HepG2 (cell line): ENCODE measurements around the gene CXorf65. TPM values are rescaled to one million over a fixed set of nuclear protein-coding genes. Genes with fewer than 3 reads are reported as not detected.

Experiments
- ATAC-seq: fragments of 200-7000 bp; cut with Tn5 transposase; 3 replicates; pipeline ENCODE4 v1.9.1; 2020; ENCODE audit warnings: mild to moderate bottlenecking, moderate library complexity
- BruUV-seq: library from RNA; stranded (reverse); fragments of 400-500 nt; replicated peaks from 2 replicates; lab custom pipeline; 2021; lab: Mats Ljungman, UMichigan
- CTCF ChIA-PET: fragments of 300-600 bp; formaldehyde crosslinking; extraction: SDS; loops from one replicate; lab custom pipeline; 2021; ENCODE audit warnings: low total read pairs, inconsistent platforms, low intra/inter-chr PET ratio; lab: Yijun Ruan, JAX
- POLR2A ChIA-PET: fragments of 350-600 bp; sonication (Branson Sonifier 250); formaldehyde crosslinking; loops from one replicate; lab custom pipeline; 2020; ENCODE audit warnings: antibody characterized with exemption, inconsistent platforms; lab: Yijun Ruan, JAX
- DNase-seq: peaks from one replicate; pipeline ENCODE4 v3.0.0-alpha.2; 2015; ENCODE audit warnings: low spot score
- FAIRE-seq: peaks from 3 replicates; lab custom pipeline; 2011; peaks lifted over from hg19 to GRCh38; lab: Jason Lieb, UNC
- H2AFZ ChIP-seq: one replicate; pipeline ENCODE4 v1.6.1; 2011; ENCODE audit warnings: low read length, inconsistent platforms
- H3K27ac ChIP-seq: fragments of 300-600 bp; 3 replicates; pipeline ENCODE4 v1.8.0; 2011; ENCODE audit warnings: mixed run types, mild to moderate bottlenecking, mixed read lengths, low read length, inconsistent platforms; ENCODE audit not compliant: insufficient read depth; ENCODE audit errors: extremely low read length
- H3K27me3 ChIP-seq, 2 experiments: fragments of 200-600 bp in 1 of 2; 2 replicates in 1 of 2; 3 replicates in 1 of 2; pipeline versions ENCODE4 v1.6.0 to v1.8.0; 2011; ENCODE audit warnings: low read length in 2 of 2, mild to moderate bottlenecking in 2 of 2, moderate library complexity in 2 of 2, inconsistent platforms in 1 of 2; ENCODE audit not compliant: insufficient read depth in 2 of 2, control insufficient read depth in 1 of 2
- H3K36me3 ChIP-seq, 2 experiments: fragments of 200-600 bp in 1 of 2; replicated peaks in 1 of 2; 2 replicates in 1 of 2; 3 replicates in 1 of 2; pipeline versions ENCODE4 v1.5.1 to v1.8.0; 2011; ENCODE audit warnings: low read length in 2 of 2, inconsistent platforms in 1 of 2; ENCODE audit not compliant: insufficient read depth in 2 of 2, control insufficient read depth in 1 of 2
- H3K4me1 ChIP-seq: 2 replicates; pipeline ENCODE4 v1.5.1; 2012; ENCODE audit warnings: low read length, inconsistent platforms; ENCODE audit not compliant: insufficient read depth
- H3K4me2 ChIP-seq: 2 replicates; pipeline ENCODE4 v1.6.0; 2011; ENCODE audit warnings: low read depth, low read length, inconsistent platforms
- H3K4me3 ChIP-seq, 3 experiments: fragments of 200-600 bp in 1 of 3; sonication (generic), shearing (Covaris generic) in 1 of 3; replicated peaks in 1 of 3; 2 replicates each; pipeline ENCODE4 v1.5.1; 2011 to 2016; ENCODE audit warnings: low read length in 3 of 3, inconsistent platforms in 2 of 3, low read depth in 2 of 3, mild to moderate bottlenecking in 2 of 3, control low read depth in 1 of 3, mixed read lengths in 1 of 3; ENCODE audit not compliant: insufficient read depth in 1 of 3
- H3K79me2 ChIP-seq: one replicate; pipeline ENCODE4 v1.6.1; 2011; ENCODE audit warnings: low read length, inconsistent platforms; ENCODE audit not compliant: insufficient read depth
- H3K9ac ChIP-seq: 2 replicates; pipeline ENCODE4 v1.6.0; 2011; ENCODE audit warnings: mild to moderate bottlenecking, low read depth, low read length, inconsistent platforms; ENCODE audit not compliant: insufficient read depth
- H3K9me3 ChIP-seq: 2 replicates; pipeline ENCODE4 v1.5.1; 2012; ENCODE audit warnings: mild to moderate bottlenecking, low read length
- H4K20me1 ChIP-seq: 2 replicates; pipeline ENCODE4 v1.6.0; 2011; ENCODE audit warnings: inconsistent platforms, mild to moderate bottlenecking, low read length, moderate library complexity; ENCODE audit not compliant: insufficient read depth
- ATF4 ChIP-seq, 2 experiments: fragments of 450-650 bp in 1 of 2; sonication (generic) in 1 of 2; formaldehyde crosslinking; IDR thresholded peaks; 2 replicates each; pipeline versions ENCODE4 v1.5.0 to v1.8.0; 2020 to 2022; ENCODE audit warnings: mild to moderate bottlenecking in 1 of 2, missing genetic modification reagents in 1 of 2
- ATF7 ChIP-seq, 2 experiments: fragments of 450-650 bp in 1 of 2; sonication (generic) in 1 of 2; formaldehyde crosslinking in 1 of 2; IDR thresholded peaks; 2 replicates each; pipeline versions ENCODE4 v1.4.0 to v1.6.1; 2016 to 2020; ENCODE audit warnings: antibody characterized with exemption in 1 of 2, mild to moderate bottlenecking in 1 of 2, missing genetic modification reagents in 1 of 2
- CEBPB ChIP-seq: IDR thresholded peaks from 2 replicates; pipeline ENCODE4 v1.6.1; 2011; ENCODE audit warnings: low read depth, low read length, improper control_type of control experiment, borderline replicate concordance
- E2F1 ChIP-seq: sonication (generic); formaldehyde crosslinking; IDR thresholded peaks from 2 replicates; pipeline ENCODE4 v1.5.0; 2020; ENCODE audit warnings: missing genetic modification reagents
- MAFG ChIP-seq: sonication (generic); formaldehyde crosslinking; IDR thresholded peaks from 2 replicates; pipeline ENCODE4 v1.5.1; 2020; ENCODE audit warnings: mild to moderate bottlenecking, missing genetic modification reagents
- MIER2 ChIP-seq: IDR thresholded peaks from 2 replicates; pipeline ENCODE4 v1.6.1; 2016; ENCODE audit warnings: missing biosample characterization, missing genetic modification reagents
- MXI1 ChIP-seq: IDR thresholded peaks from 3 replicates; pipeline ENCODE4 v1.6.1; 2012; ENCODE audit warnings: low read depth, low read length, inconsistent platforms, borderline replicate concordance
- NR2C2 ChIP-seq: sonication (generic); formaldehyde crosslinking; IDR thresholded peaks from 2 replicates; pipeline ENCODE4 v1.4.0; 2020; ENCODE audit warnings: missing genetic modification reagents, mild to moderate bottlenecking, moderate library complexity, borderline replicate concordance
- PCBP2 ChIP-seq: fragments of 200-400 bp; formaldehyde crosslinking; optimal IDR thresholded peaks from 2 replicates; pipeline ENCODE3; 2018; ENCODE audit warnings: low read length, low read depth; ENCODE audit not compliant: poor library complexity, severe bottlenecking
- RBFOX2 ChIP-seq: fragments of 200-400 bp; formaldehyde crosslinking; IDR thresholded peaks from 2 replicates; pipeline ENCODE4 v1.6.1; 2017; ENCODE audit warnings: low read depth, mild to moderate bottlenecking, low read length
- ZNF235 ChIP-seq: sonication (generic); formaldehyde crosslinking; IDR thresholded peaks from 2 replicates; pipeline ENCODE4 v1.8.1; 2023; ENCODE audit warnings: mild to moderate bottlenecking, missing genetic modification reagents, borderline replicate concordance
- ZNF550 ChIP-seq: sonication (generic); formaldehyde crosslinking; IDR thresholded peaks from 2 replicates; pipeline ENCODE4 v1.4.0; 2020; ENCODE audit warnings: mild to moderate bottlenecking, missing genetic modification reagents, borderline replicate concordance
- ZNF776 ChIP-seq: sonication (generic); formaldehyde crosslinking; IDR thresholded peaks from 2 replicates; pipeline ENCODE4 v1.4.0; 2020; ENCODE audit warnings: mild to moderate bottlenecking, missing genetic modification reagents
- WGBS: methylation state at CpG from one replicate; pipeline ENCODE4 v1.1.6; 2017; ENCODE audit warnings: low lambda C conversion rate; 5-methylcytosine and 5-hydroxymethylcytosine counted together
- in situ Hi-C: cut with HindIII; loops from 2 replicates; pipeline ENCODE4 v1.10.0; 2017; ENCODE audit warnings: low pct_unique_long_range_greater_than_20kb; ENCODE audit not compliant: extremely low pct_ligation_motif_present
- intact Hi-C: fragments of 100-400 bp; cut with micrococcal nuclease; formaldehyde crosslinking; loops from one replicate; pipeline ENCODE4 v1.10.0; 2022; ENCODE audit not compliant: unreplicated experiment
- polyA plus RNA-seq, 8 experiments: library from polyadenylated mRNA; depleted of rRNA in 3 of 8; stranded (reverse) in 7 of 8; unstranded in 1 of 8; fragments of >200 nt; fragmentation: Illumina TruSeq in 4 of 8; extraction: Trizol in 4 of 8; gene quantifications; 2 replicates each; pipeline versions ENCODE4 v1.2.1 to v1.2.3, GENCODE V29; 2011 to 2016; ENCODE audit warnings: low read depth in 4 of 8, missing spikeins in 1 of 8, mixed read lengths in 1 of 8; ENCODE audit not compliant: insufficient read depth in 1 of 8
- total RNA-seq, 5 experiments: library from RNA; depleted of rRNA; stranded (reverse); fragments of >200 nt; fragmentation: Illumina TruSeq; extraction: Trizol; gene quantifications; 2 replicates each; pipeline ENCODE4 v1.2.3, GENCODE V29; 2016; ENCODE audit warnings: low read depth in 1 of 5
- TF ChIP-seq, protein P1 (sequence below): sonication (generic); formaldehyde crosslinking; IDR thresholded peaks from 2 replicates; pipeline ENCODE4 v1.4.0; 2020; ENCODE audit warnings: missing genetic modification reagents

The CXorf65 gene
- total and polyA plus RNA-seq, 2 of the 13 experiments (the other 11 are each of a cell fraction or from before 2014, with no cell fraction given): not detected

- Histone ChIP-seq H3K4me3 (no peak overlapping the region), H3K27me3 (no peaks in the 10 kb centered on the region), H3K9me3 (no peaks in the 10 kb centered on the region), H3K79me2 (no peaks in the 10 kb centered on the region), H3K36me3 (no peaks in the 10 kb centered on the region), H3K4me1 (peaks cover 23% of the 10 kb centered on the region), H3K9ac (no peak overlapping the region), H3K4me2 (no peak overlapping the region), H2AFZ (no peak overlapping the region), H4K20me1 (no peaks in the 10 kb centered on the region), H3K27ac (peak overlapping the region; percentile 58)
- 68% methylated on average over 5 of the region's 5 CpGs for WGBS
- CTCF ChIA-PET: no interaction called here
- no TSS peak for BruUV-seq
- POLR2A ChIA-PET: interaction anchor here (0.6 to 1.2 kb wide), 2 partner anchors 14 kb away, joined by 4 to 5 read pairs; partner anchors contain the start of gene SNX12
- no peak for ATAC-seq
- TF ChIP-seq ATF7 (IDR thresholded peaks at IDR 0.05): 0 out of 2 replicates have a peak, but pooled peaks have one; percentile 23
- TF ChIP-seq ATF7 (CRISPR knock-in tag; IDR thresholded peaks at IDR 0.05): no peak
- no peak for TF ChIP-seq ZNF235
- TF ChIP-seq MXI1: no peak
- TF ChIP-seq RBFOX2: no peak
- TF ChIP-seq ATF4 (CRISPR knock-in tag; IDR thresholded peaks at IDR 0.05): 0 out of 4 replicates have a peak, but pooled peaks have one; percentile 24 to 36
- TF ChIP-seq E2F1 (CRISPR knock-in tag): no peak
- TF ChIP-seq ZNF776 (CRISPR knock-in tag): no peak
- no peak for TF ChIP-seq MIER2 (CRISPR knock-in tag)
- no peak for TF ChIP-seq ZNF550
- TF ChIP-seq NR2C2 (CRISPR knock-in tag): no peak
- TF ChIP-seq, protein P1, sequence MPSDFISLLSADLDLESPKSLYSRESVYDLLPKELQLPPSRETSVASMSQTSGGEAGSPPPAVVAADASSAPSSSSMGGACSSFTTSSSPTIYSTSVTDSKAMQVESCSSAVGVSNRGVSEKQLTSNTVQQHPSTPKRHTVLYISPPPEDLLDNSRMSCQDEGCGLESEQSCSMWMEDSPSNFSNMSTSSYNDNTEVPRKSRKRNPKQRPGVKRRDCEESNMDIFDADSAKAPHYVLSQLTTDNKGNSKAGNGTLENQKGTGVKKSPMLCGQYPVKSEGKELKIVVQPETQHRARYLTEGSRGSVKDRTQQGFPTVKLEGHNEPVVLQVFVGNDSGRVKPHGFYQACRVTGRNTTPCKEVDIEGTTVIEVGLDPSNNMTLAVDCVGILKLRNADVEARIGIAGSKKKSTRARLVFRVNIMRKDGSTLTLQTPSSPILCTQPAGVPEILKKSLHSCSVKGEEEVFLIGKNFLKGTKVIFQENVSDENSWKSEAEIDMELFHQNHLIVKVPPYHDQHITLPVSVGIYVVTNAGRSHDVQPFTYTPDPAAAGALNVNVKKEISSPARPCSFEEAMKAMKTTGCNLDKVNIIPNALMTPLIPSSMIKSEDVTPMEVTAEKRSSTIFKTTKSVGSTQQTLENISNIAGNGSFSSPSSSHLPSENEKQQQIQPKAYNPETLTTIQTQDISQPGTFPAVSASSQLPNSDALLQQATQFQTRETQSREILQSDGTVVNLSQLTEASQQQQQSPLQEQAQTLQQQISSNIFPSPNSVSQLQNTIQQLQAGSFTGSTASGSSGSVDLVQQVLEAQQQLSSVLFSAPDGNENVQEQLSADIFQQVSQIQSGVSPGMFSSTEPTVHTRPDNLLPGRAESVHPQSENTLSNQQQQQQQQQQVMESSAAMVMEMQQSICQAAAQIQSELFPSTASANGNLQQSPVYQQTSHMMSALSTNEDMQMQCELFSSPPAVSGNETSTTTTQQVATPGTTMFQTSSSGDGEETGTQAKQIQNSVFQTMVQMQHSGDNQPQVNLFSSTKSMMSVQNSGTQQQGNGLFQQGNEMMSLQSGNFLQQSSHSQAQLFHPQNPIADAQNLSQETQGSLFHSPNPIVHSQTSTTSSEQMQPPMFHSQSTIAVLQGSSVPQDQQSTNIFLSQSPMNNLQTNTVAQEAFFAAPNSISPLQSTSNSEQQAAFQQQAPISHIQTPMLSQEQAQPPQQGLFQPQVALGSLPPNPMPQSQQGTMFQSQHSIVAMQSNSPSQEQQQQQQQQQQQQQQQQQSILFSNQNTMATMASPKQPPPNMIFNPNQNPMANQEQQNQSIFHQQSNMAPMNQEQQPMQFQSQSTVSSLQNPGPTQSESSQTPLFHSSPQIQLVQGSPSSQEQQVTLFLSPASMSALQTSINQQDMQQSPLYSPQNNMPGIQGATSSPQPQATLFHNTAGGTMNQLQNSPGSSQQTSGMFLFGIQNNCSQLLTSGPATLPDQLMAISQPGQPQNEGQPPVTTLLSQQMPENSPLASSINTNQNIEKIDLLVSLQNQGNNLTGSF (CRISPR knock-in tag): no peak
- TF ChIP-seq CEBPB: peak; percentile 24; the same call in 1 of the 2 replicates
- no peak for TF ChIP-seq PCBP2
- TF ChIP-seq MAFG (CRISPR knock-in tag): no peak
- DNase-seq: no peak
- no peak for FAIRE-seq
- intact Hi-C loops: no loop called here
- in situ Hi-C loops: no loop called here
Observed at GRCh38 chrX:71082124-71082647, 24.4 kb downstream of the CXorf65 start.
